ENCODE data around the gene CCDC136.

Gene CCDC136

DNA sequence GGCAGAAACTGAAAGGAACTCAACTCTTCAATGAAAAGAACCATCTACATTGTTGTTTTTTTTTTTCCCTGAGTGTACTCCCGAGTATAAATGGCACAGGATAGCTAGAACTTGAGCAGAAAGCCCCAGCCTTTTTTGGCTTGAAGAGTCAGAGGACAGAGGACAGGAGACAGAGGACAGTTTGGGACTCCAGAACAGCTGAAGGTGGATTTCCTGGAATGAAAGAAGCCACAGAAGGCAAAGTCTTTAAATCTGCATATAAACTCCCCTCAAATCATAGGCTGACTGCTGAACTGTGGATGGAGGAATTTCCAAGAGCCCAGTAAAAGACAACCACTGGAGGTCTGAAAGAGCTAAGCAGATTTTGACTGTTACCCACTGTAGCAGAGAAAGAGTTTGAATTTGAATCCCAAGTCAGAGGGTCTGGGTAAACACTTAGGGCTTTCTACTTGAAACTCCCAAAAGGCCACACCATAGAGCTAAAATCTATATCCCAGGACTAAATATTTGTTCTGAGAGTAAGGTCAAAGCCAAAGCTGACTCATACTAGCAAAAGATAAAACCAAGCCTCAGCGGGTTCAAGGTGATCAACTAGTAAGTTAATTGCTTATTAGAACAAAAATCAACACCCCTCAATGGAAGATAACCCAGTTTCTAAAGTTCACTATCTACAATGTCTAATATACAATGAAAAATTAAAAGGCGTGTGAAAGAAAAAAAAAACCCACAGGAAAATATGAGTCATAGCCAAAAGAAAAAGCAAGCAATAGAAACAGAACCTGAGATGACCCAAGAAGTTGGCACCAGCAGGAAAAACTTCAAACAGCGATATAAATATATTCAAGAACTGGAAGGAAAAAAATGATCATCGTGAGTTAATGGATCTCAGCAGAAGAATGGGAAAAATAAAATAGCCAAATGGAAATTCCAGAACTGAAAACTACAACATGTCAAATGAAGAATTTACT, 14.3 kb upstream of the CCDC136 start:
- Histone ChIP-seq H3K4me3 (ENCODE audit: low read length in 2 of 2) (no peak overlapping the region), H3K27me3 (ENCODE audit: control insufficient read depth in 2 of 2, insufficient read depth in 2 of 2, low read length in 2 of 2) (no peaks in the 10 kb centered on the region), H3K27ac (ENCODE audit: low read depth in 2 of 2, low read length in 2 of 2) (no peak overlapping the region), H3K9me3 (ENCODE audit: control insufficient read depth in 2 of 2, low read length in 2 of 2) (no peaks in the 10 kb centered on the region), H3K36me3 (ENCODE audit: control insufficient read depth in 2 of 2, insufficient read depth in 2 of 2, low read length in 2 of 2) (peaks cover 4 to 5% of the 10 kb centered on the region in 2 donors), H3K4me1 (ENCODE audit: control insufficient read depth in 2 of 2, insufficient read depth in 2 of 2, low read length in 2 of 2) (no peaks in the 10 kb centered on the region), H3K9ac (ENCODE audit: low read depth in 1 of 2, low read length in 2 of 2) (no peak overlapping the region)

GRCh38 chr7:128778946-128779345, 12.8 kb upstream of the CCDC136 start:
- H3K4me3 ChIP-seq (ENCODE audit: low read length in 2 of 2), result no peak overlapping the region
- H3K27ac ChIP-seq (ENCODE audit: low read depth in 2 of 2, low read length in 2 of 2), result no peak overlapping the region
- no peaks in the 10 kb centered on the region for H3K9me3 ChIP-seq (ENCODE audit: control insufficient read depth in 2 of 2, low read length in 2 of 2)
- H3K36me3 ChIP-seq (ENCODE audit: control insufficient read depth in 2 of 2, insufficient read depth in 2 of 2, low read length in 2 of 2), result no peaks in the 10 kb centered on the region
- no peaks in the 10 kb centered on the region for H3K27me3 ChIP-seq (ENCODE audit: control insufficient read depth in 2 of 2, insufficient read depth in 2 of 2, low read length in 2 of 2)
- no peaks in the 10 kb centered on the region for H3K4me1 ChIP-seq (ENCODE audit: control insufficient read depth in 2 of 2, insufficient read depth in 2 of 2, low read length in 2 of 2)
- no peak overlapping the region for H3K9ac ChIP-seq (ENCODE audit: low read depth in 1 of 2, low read length in 2 of 2)

- no peaks in the 10 kb centered on the region for H3K27me3 ChIP-seq (ENCODE audit: control insufficient read depth in 2 of 2, insufficient read depth in 2 of 2, low read length in 2 of 2)
- no peak overlapping the region for H3K9ac ChIP-seq (ENCODE audit: low read depth in 1 of 2, low read length in 2 of 2)
- no peak overlapping the region for H3K4me3 ChIP-seq (ENCODE audit: low read length in 2 of 2)
- H3K9me3 ChIP-seq (ENCODE audit: control insufficient read depth in 2 of 2, low read length in 2 of 2), result no peaks in the 10 kb centered on the region
- no peaks in the 10 kb centered on the region for H3K36me3 ChIP-seq (ENCODE audit: control insufficient read depth in 2 of 2, insufficient read depth in 2 of 2, low read length in 2 of 2)
- H3K4me1 ChIP-seq (ENCODE audit: control insufficient read depth in 2 of 2, insufficient read depth in 2 of 2, low read length in 2 of 2), result no peaks in the 10 kb centered on the region
- H3K27ac ChIP-seq (ENCODE audit: low read depth in 2 of 2, low read length in 2 of 2), result no peak overlapping the region
These were observed 10.6 kb upstream of the CCDC136 start for GRCh38 chr7:128781126-128781525.

DNA sequence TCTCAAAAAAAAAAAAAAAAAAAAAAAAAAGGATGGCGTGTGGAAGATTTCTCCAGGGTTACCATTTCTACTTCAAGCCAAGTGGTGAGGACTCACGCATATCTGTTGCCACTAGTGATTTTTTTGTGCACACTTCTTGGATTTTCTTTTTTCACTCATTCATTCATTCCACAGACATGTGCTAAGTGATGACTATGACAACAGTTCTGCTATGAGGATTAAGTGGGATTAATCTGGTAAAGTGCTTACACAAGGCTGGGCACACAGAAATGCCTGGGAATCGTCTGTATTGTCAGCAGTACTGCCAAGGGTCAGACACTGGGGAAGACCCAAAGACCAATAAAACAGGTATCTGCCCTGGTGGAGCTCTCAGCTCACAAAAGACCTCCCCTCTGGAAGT, 9.9 kb upstream of the CCDC136 start:
- H3K9ac ChIP-seq (ENCODE audit: low read depth in 1 of 2, low read length in 2 of 2), result no peak overlapping the region
- H3K36me3 ChIP-seq (ENCODE audit: control insufficient read depth in 2 of 2, insufficient read depth in 2 of 2, low read length in 2 of 2), result no peaks in the 10 kb centered on the region
- H3K27me3 ChIP-seq (ENCODE audit: control insufficient read depth in 2 of 2, insufficient read depth in 2 of 2, low read length in 2 of 2), result no peaks in the 10 kb centered on the region
- no peak overlapping the region for H3K27ac ChIP-seq (ENCODE audit: low read depth in 2 of 2, low read length in 2 of 2)
- no peaks in the 10 kb centered on the region for H3K4me1 ChIP-seq (ENCODE audit: control insufficient read depth in 2 of 2, insufficient read depth in 2 of 2, low read length in 2 of 2)
- H3K4me3 ChIP-seq (ENCODE audit: low read length in 2 of 2), result no peak overlapping the region
- no peaks in the 10 kb centered on the region for H3K9me3 ChIP-seq (ENCODE audit: control insufficient read depth in 2 of 2, low read length in 2 of 2)

- H3K4me1 ChIP-seq (ENCODE audit: control insufficient read depth in 2 of 2, insufficient read depth in 2 of 2, low read length in 2 of 2), result no peaks in the 10 kb centered on the region
- H3K27ac ChIP-seq (ENCODE audit: low read depth in 2 of 2, low read length in 2 of 2), result no peak overlapping the region
- H3K4me3 ChIP-seq (ENCODE audit: low read length in 2 of 2), result no peak overlapping the region
- no peaks in the 10 kb centered on the region for H3K27me3 ChIP-seq (ENCODE audit: control insufficient read depth in 2 of 2, insufficient read depth in 2 of 2, low read length in 2 of 2)
- no peaks in the 10 kb centered on the region for H3K36me3 ChIP-seq (ENCODE audit: control insufficient read depth in 2 of 2, insufficient read depth in 2 of 2, low read length in 2 of 2)
- no peak overlapping the region for H3K9ac ChIP-seq (ENCODE audit: low read depth in 1 of 2, low read length in 2 of 2)
- no peaks in the 10 kb centered on the region for H3K9me3 ChIP-seq (ENCODE audit: control insufficient read depth in 2 of 2, low read length in 2 of 2)
These were observed 8.5 kb upstream of the CCDC136 start for GRCh38 chr7:128783143-128783861.

DNA sequence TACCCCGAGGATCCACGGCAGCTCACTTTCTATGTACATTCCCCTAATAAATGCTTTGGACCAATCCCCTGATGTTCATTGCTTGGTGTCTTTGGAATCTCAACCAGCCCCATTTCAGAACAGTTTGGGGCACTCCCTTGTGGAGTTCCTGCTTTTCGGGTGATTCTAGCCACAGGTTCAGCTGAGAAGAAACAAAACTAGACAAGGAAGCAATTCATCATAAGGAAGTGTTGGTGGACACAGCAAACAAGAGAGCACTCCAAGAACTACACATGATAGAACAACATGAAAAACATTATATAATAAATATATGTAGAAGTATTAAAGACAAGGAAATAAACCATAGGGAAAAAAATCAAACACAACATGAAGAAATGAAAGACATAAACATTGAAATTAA, 6.0 kb upstream of the CCDC136 start:
- H3K4me3 ChIP-seq (ENCODE audit: low read length in 2 of 2), result no peak overlapping the region
- H3K9me3 ChIP-seq (ENCODE audit: control insufficient read depth in 2 of 2, low read length in 2 of 2), result no peaks in the 10 kb centered on the region
- no peak overlapping the region for H3K9ac ChIP-seq (ENCODE audit: low read depth in 1 of 2, low read length in 2 of 2)
- H3K4me1 ChIP-seq (ENCODE audit: control insufficient read depth in 2 of 2, insufficient read depth in 2 of 2, low read length in 2 of 2), result peaks cover 0 to 4% of the 10 kb centered on the region in 2 donors
- no peaks in the 10 kb centered on the region for H3K36me3 ChIP-seq (ENCODE audit: control insufficient read depth in 2 of 2, insufficient read depth in 2 of 2, low read length in 2 of 2)
- no peaks in the 10 kb centered on the region for H3K27me3 ChIP-seq (ENCODE audit: control insufficient read depth in 2 of 2, insufficient read depth in 2 of 2, low read length in 2 of 2)
- no peak overlapping the region for H3K27ac ChIP-seq (ENCODE audit: low read depth in 2 of 2, low read length in 2 of 2)

GRCh38 chr7:128788446-128789412, 3.0 kb upstream of the CCDC136 start:
- H3K9me3 ChIP-seq (ENCODE audit: control insufficient read depth in 2 of 2, low read length in 2 of 2), result no peaks in the 10 kb centered on the region
- no peak overlapping the region for H3K4me3 ChIP-seq (ENCODE audit: low read length in 2 of 2)
- peaks cover 6 to 7% of the 10 kb centered on the region in 2 donors for H3K4me1 ChIP-seq (ENCODE audit: control insufficient read depth in 2 of 2, insufficient read depth in 2 of 2, low read length in 2 of 2)
- H3K36me3 ChIP-seq (ENCODE audit: control insufficient read depth in 2 of 2, insufficient read depth in 2 of 2, low read length in 2 of 2), result no peaks in the 10 kb centered on the region
- H3K27me3 ChIP-seq (ENCODE audit: control insufficient read depth in 2 of 2, insufficient read depth in 2 of 2, low read length in 2 of 2), result peaks cover 0 to 6% of the 10 kb centered on the region in 2 donors
- no peak overlapping the region for H3K27ac ChIP-seq (ENCODE audit: low read depth in 2 of 2, low read length in 2 of 2)
- H3K9ac ChIP-seq (ENCODE audit: low read depth in 1 of 2, low read length in 2 of 2), result no peak overlapping the region

DNA sequence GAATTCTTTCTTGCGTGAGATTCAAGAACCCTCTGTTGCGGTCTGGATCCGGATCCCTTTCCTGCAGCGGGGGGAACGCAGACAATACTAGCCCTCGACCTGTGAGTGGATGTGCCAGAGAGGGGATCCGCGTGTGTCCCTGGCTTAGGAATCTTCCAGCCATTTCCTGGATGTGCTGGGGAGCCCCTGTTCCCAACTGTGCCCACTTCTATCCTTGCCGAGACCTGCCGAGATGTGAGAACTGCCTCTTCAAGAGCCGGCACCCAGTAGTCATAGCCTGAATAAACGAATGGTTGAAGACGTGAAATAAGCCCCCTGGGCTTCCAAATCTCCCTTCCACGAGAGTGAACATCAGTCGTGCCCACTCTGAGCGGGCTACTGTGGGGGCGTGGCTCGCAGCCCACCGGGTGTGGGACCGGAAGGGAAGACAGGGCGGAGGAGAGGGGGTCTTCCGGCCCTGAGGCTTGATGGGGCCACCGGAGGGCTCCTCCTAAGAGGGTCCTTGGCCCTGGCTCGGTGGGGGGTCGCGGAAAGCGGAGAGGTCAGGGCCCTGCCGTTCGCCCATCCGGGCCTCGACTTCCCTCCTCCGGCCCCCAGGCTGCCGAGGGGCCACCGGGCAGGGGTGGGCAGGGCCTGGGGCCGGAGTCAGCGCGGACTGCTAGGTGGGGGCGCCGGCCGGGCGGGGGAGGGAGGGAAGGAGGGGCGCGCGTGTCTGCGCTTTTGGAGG, 1.3 kb upstream of the CCDC136 start:
- H3K9ac ChIP-seq (ENCODE audit: low read depth in 1 of 2, low read length in 2 of 2), result peak overlapping the region in 1 of 2 donors; percentile 61
- H3K27ac ChIP-seq (ENCODE audit: low read depth in 2 of 2, low read length in 2 of 2), result no peak overlapping the region
- peaks cover 0 to 6% of the 10 kb centered on the region in 2 donors for H3K27me3 ChIP-seq (ENCODE audit: control insufficient read depth in 2 of 2, insufficient read depth in 2 of 2, low read length in 2 of 2)

DNA sequence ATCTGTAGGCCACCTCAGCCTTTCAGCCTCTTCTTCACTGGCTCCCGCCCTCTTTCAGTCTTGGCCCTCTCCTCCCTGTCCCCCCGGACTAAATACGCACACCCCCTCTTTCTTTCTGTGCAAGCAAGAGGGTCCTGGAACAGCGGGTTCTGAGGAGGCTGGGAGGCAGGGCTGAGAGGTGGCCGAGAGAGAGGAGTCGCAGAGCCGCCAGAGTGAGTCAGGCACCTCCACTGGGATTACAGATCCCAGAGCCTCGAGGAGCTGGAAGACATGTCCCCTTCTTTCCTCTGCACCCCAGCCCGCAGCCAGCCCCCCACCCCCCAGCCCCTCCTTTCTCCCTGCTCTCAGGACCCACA, 182 bp downstream of the CCDC136 start:
- no peaks in the 10 kb centered on the region for H3K36me3 ChIP-seq (ENCODE audit: control insufficient read depth in 2 of 2, insufficient read depth in 2 of 2, low read length in 2 of 2)
- no peak overlapping the region for H3K27ac ChIP-seq (ENCODE audit: low read depth in 2 of 2, low read length in 2 of 2)
- peak overlapping the region; percentile 69 to 77 for H3K4me3 ChIP-seq (ENCODE audit: low read length in 2 of 2)
- H3K27me3 ChIP-seq (ENCODE audit: control insufficient read depth in 2 of 2, insufficient read depth in 2 of 2, low read length in 2 of 2), result peaks cover 0 to 6% of the 10 kb centered on the region in 2 donors
- H3K4me1 ChIP-seq (ENCODE audit: control insufficient read depth in 2 of 2, insufficient read depth in 2 of 2, low read length in 2 of 2), result peaks cover 6 to 7% of the 10 kb centered on the region in 2 donors
- H3K9me3 ChIP-seq (ENCODE audit: control insufficient read depth in 2 of 2, low read length in 2 of 2), result no peaks in the 10 kb centered on the region
- peak overlapping the region in 1 of 2 donors; percentile 61 for H3K9ac ChIP-seq (ENCODE audit: low read depth in 1 of 2, low read length in 2 of 2)

More for the DNA sequence above, 1.3 kb upstream of the CCDC136 start:
- Histone ChIP-seq H3K4me1 (ENCODE audit: control insufficient read depth in 2 of 2, insufficient read depth in 2 of 2, low read length in 2 of 2) (peaks cover 6 to 7% of the 10 kb centered on the region in 2 donors), H3K9me3 (ENCODE audit: control insufficient read depth in 2 of 2, low read length in 2 of 2) (no peaks in the 10 kb centered on the region), H3K36me3 (ENCODE audit: control insufficient read depth in 2 of 2, insufficient read depth in 2 of 2, low read length in 2 of 2) (no peaks in the 10 kb centered on the region), H3K4me3 (ENCODE audit: low read length in 2 of 2) (peak overlapping the region; percentile 71 to 77)

All from mucosa of rectum (tissue), 2 donors.